Adrenal gland (tissue), 5 donors: ENCODE data around the gene DAPL1.

Experiments used
- POLR2A ChIP-seq, 2 donors: fragments of 450-650 bp; IDR thresholded peaks; one replicate each; pipeline ENCODE4 v1.6.1; 2017; ENCODE audit warnings: antibody characterized with exemption in 2 of 2, mild to moderate bottlenecking in 2 of 2, moderate library complexity in 1 of 2
- TF ChIP-seq, protein P1 (sequence below), 6 experiments: fragments of 450-650 bp in 4 of 6; fragments of 200-600 bp in 2 of 6; sonication (generic) in 1 of 6; IDR thresholded peaks; 1 replicate in 5 of 6; 2 replicates in 1 of 6; pipeline versions ENCODE4 v1.5.1 to v1.8.0; 2016 to 2021; ENCODE audit warnings: antibody characterized with exemption in 6 of 6, mild to moderate bottlenecking in 2 of 6, moderate library complexity in 1 of 6
- donor health status: DM: no; HTN: no; CAD: no.

DNA sequence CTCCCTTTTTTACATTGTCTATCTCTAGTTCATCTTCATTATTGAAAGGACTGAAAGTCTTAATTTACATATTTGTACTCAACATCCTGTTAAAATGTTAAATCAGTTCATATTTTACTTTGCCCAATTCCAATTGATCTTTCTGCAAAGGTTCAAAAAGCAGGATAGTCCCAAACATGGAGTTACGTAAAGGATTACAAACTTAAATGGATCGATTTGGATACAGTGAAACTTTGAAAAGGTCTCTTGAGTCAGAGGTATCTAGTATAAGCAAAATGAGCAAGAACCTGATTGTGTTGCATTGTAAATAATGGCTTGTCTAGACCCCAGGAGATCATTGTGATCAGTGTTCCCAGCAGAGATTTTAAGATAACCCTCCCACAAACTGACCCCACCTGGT is 4.1 kb downstream of the DAPL1 start:
- TF ChIP-seq, protein P1, sequence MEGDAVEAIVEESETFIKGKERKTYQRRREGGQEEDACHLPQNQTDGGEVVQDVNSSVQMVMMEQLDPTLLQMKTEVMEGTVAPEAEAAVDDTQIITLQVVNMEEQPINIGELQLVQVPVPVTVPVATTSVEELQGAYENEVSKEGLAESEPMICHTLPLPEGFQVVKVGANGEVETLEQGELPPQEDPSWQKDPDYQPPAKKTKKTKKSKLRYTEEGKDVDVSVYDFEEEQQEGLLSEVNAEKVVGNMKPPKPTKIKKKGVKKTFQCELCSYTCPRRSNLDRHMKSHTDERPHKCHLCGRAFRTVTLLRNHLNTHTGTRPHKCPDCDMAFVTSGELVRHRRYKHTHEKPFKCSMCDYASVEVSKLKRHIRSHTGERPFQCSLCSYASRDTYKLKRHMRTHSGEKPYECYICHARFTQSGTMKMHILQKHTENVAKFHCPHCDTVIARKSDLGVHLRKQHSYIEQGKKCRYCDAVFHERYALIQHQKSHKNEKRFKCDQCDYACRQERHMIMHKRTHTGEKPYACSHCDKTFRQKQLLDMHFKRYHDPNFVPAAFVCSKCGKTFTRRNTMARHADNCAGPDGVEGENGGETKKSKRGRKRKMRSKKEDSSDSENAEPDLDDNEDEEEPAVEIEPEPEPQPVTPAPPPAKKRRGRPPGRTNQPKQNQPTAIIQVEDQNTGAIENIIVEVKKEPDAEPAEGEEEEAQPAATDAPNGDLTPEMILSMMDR (IDR thresholded peaks at IDR 0.05), result no peak
- TF ChIP-seq POLR2A (IDR thresholded peaks at IDR 0.05), result no peak
